SU-DHL-6 (cell line): Measurements from ENCODE around the gene CDCP2.

Experiments used
- H2AFZ ChIP-seq: fragments of 200-600 bp; sonication (generic); 2 replicates; pipeline ENCODE4 v1.6.1; 2014; ENCODE audit warnings: low read depth, mild to moderate bottlenecking, moderate library complexity, mixed read lengths, antibody characterized with exemption, low read length; ENCODE audit not compliant: severe bottlenecking
- H3F3A ChIP-seq: fragments of 200-600 bp; shearing (Covaris generic); 2 replicates; pipeline ENCODE4 v1.6.0; 2016; ENCODE audit warnings: antibody characterized with exemption, mild to moderate bottlenecking; ENCODE audit not compliant: insufficient read depth
- H3K27ac ChIP-seq: fragments of 200-600 bp; sonication (generic); 2 replicates; pipeline ENCODE4 v1.5.1; 2016; ENCODE audit warnings: low read depth, mild to moderate bottlenecking, low read length, moderate library complexity, mixed read lengths
- H3K27me3 ChIP-seq: fragments of 200-600 bp; sonication (generic), shearing (Covaris generic); 2 replicates; pipeline ENCODE4 v1.6.0; 2014; ENCODE audit warnings: mild to moderate bottlenecking, low read length
- H3K36me3 ChIP-seq: fragments of 200-600 bp; sonication (generic); 2 replicates; pipeline ENCODE4 v1.6.1; 2014; ENCODE audit warnings: mild to moderate bottlenecking, low read length, mixed read lengths
- H3K4me2 ChIP-seq: fragments of 300-600, 200-600 bp; shearing (Covaris generic), sonication (generic); 2 replicates; pipeline ENCODE4 v1.6.0; 2014; ENCODE audit warnings: low read length, low read depth, mild to moderate bottlenecking; ENCODE audit not compliant: poor library complexity, severe bottlenecking
- H3K4me3 ChIP-seq: fragments of 200-600 bp; sonication (generic); 2 replicates; pipeline ENCODE4 v1.5.1; 2014; ENCODE audit warnings: antibody characterized with exemption, low read length, mild to moderate bottlenecking, mixed read lengths; ENCODE audit not compliant: insufficient read depth, poor library complexity, severe bottlenecking
- H3K79me2 ChIP-seq: fragments of 200-600 bp; sonication (generic); 2 replicates; pipeline ENCODE4 v1.6.1; 2014; ENCODE audit warnings: mild to moderate bottlenecking, low read length, moderate library complexity; ENCODE audit not compliant: insufficient read depth
- H3K9ac ChIP-seq: fragments of 200-600 bp; sonication (generic); 2 replicates; pipeline ENCODE4 v1.7.0; 2014; ENCODE audit warnings: mild to moderate bottlenecking, low read length
- H3K9me2 ChIP-seq: fragments of 200-600 bp; sonication (generic); replicated peaks from 2 replicates; pipeline ENCODE4 v1.6.1; 2014; ENCODE audit warnings: low read length; ENCODE audit not compliant: insufficient read depth
- H3K9me3 ChIP-seq: fragments of 200-600 bp; sonication (generic); 2 replicates; pipeline ENCODE4 v1.6.1; 2014; ENCODE audit warnings: low read length, mixed read lengths; ENCODE audit not compliant: insufficient read depth
- H4K20me1 ChIP-seq: fragments of 200-600 bp; sonication (generic); 2 replicates; pipeline ENCODE4 v1.6.1; 2014; ENCODE audit warnings: low read depth, mild to moderate bottlenecking, antibody characterized with exemption, low read length, moderate library complexity, mixed read lengths
- EZH2phosphoT487 ChIP-seq: fragments of 200-600 bp; sonication (generic), shearing (Covaris generic); conservative IDR thresholded peaks from 2 replicates; pipeline ENCODE4 v1.6.1; 2018; ENCODE audit warnings: mild to moderate bottlenecking, antibody characterized with exemption, low read length, moderate library complexity, mixed read lengths
- TF ChIP-seq, protein P1 (sequence below): fragments of 200-600 bp; sonication (generic); IDR thresholded peaks from one replicate; pipeline ENCODE4 v1.5.1; 2017; ENCODE audit warnings: antibody characterized with exemption, mild to moderate bottlenecking, low read length, moderate library complexity; ENCODE audit not compliant: insufficient read depth, poor library complexity, severe bottlenecking

Gene CDCP2

GRCh38 chr1:54120018-54120697, 32.6 kb downstream of the CDCP2 start:
- Histone ChIP-seq H3K36me3 (no peaks in the 10 kb centered on the region), H3K27ac (no peak overlapping the region), H4K20me1 (no peaks in the 10 kb centered on the region), H3F3A (no peaks in the 10 kb centered on the region), H3K27me3 (no peaks in the 10 kb centered on the region), H3K9ac (no peak overlapping the region), H2AFZ (no peak overlapping the region), H3K9me3 (no peaks in the 10 kb centered on the region), H3K4me3 (no peak overlapping the region), H3K4me2 (no peak overlapping the region), H3K79me2 (no peaks in the 10 kb centered on the region), H3K9me2 (no peaks in the 10 kb centered on the region)
- TF ChIP-seq, protein P1, sequence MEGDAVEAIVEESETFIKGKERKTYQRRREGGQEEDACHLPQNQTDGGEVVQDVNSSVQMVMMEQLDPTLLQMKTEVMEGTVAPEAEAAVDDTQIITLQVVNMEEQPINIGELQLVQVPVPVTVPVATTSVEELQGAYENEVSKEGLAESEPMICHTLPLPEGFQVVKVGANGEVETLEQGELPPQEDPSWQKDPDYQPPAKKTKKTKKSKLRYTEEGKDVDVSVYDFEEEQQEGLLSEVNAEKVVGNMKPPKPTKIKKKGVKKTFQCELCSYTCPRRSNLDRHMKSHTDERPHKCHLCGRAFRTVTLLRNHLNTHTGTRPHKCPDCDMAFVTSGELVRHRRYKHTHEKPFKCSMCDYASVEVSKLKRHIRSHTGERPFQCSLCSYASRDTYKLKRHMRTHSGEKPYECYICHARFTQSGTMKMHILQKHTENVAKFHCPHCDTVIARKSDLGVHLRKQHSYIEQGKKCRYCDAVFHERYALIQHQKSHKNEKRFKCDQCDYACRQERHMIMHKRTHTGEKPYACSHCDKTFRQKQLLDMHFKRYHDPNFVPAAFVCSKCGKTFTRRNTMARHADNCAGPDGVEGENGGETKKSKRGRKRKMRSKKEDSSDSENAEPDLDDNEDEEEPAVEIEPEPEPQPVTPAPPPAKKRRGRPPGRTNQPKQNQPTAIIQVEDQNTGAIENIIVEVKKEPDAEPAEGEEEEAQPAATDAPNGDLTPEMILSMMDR = no peak
- TF ChIP-seq EZH2phosphoT487 = no peak

GRCh38 chr1:54118704-54119103, 34.1 kb downstream of the CDCP2 start:
- H4K20me1 ChIP-seq = no peaks in the 10 kb centered on the region
- no peaks in the 10 kb centered on the region for H3K9me3 ChIP-seq
- H3K4me2 ChIP-seq = no peak overlapping the region
- H2AFZ ChIP-seq = no peak overlapping the region
- no peaks in the 10 kb centered on the region for H3K9me2 ChIP-seq
- H3K36me3 ChIP-seq = no peaks in the 10 kb centered on the region
- H3K9ac ChIP-seq = no peak overlapping the region
- no peak overlapping the region for H3K4me3 ChIP-seq
- no peaks in the 10 kb centered on the region for H3K27me3 ChIP-seq
- H3K79me2 ChIP-seq = no peaks in the 10 kb centered on the region
- no peak overlapping the region for H3K27ac ChIP-seq
- no peak for TF ChIP-seq EZH2phosphoT487
- TF ChIP-seq, protein P1 = no peak
- H3F3A ChIP-seq = no peaks in the 10 kb centered on the region

- no peak overlapping the region for H3K4me2 ChIP-seq
- H3K9ac ChIP-seq = no peak overlapping the region
- no peaks in the 10 kb centered on the region for H4K20me1 ChIP-seq
- no peak overlapping the region for H3K27ac ChIP-seq
- H3K9me2 ChIP-seq = no peaks in the 10 kb centered on the region
- no peaks in the 10 kb centered on the region for H3K9me3 ChIP-seq
- TF ChIP-seq, protein P1 = no peak
- no peak for TF ChIP-seq EZH2phosphoT487
- H3K4me3 ChIP-seq = no peak overlapping the region
- H3F3A ChIP-seq = no peaks in the 10 kb centered on the region
- no peaks in the 10 kb centered on the region for H3K27me3 ChIP-seq
- H2AFZ ChIP-seq = no peak overlapping the region
- no peaks in the 10 kb centered on the region for H3K79me2 ChIP-seq
- no peaks in the 10 kb centered on the region for H3K36me3 ChIP-seq
Measured at GRCh38 chr1:54117815-54118563, 34.8 kb downstream of the CDCP2 start.
